IMR-90 (cell line): ENCODE data around the gene ESRRB. TPM values are rescaled to one million over a fixed set of nuclear protein-coding genes. Genes with fewer than 3 reads are reported as not detected.

Experiments used
- ATAC-seq: fragments of 200-7000 bp; cut with Tn5 transposase; 2 replicates; pipeline ENCODE4 v1.9.1; 2020; ENCODE audit warnings: low read depth, mild to moderate bottlenecking, moderate library complexity
- BruUV-seq: library from RNA; stranded (reverse); fragments of 400-500 nt; replicated peaks from 2 replicates; lab custom pipeline; 2021; lab: Mats Ljungman, UMichigan
- CTCF ChIA-PET: fragments of 300-600 bp; formaldehyde crosslinking; extraction: SDS; loops from one replicate; lab custom pipeline; 2021; ENCODE audit warnings: antibody characterized with exemption; lab: Yijun Ruan, JAX
- POLR2A ChIA-PET: fragments of 300-600 bp; sonication (Branson Sonifier 250); formaldehyde crosslinking; loops from one replicate; lab custom pipeline; 2022; ENCODE audit warnings: antibody characterized with exemption; ENCODE audit not compliant: unreplicated experiment; lab: Charles Lee
- DNase-seq: peaks from one replicate; pipeline ENCODE4 v3.0.0; 2013
- H2AFZ ChIP-seq: replicated peaks from 2 replicates; pipeline ENCODE3; 2013; ENCODE audit warnings: low read length, mild to moderate bottlenecking; ENCODE audit not compliant: poor library complexity
- H2AK5ac ChIP-seq: 2 replicates; pipeline ENCODE4 v1.6.1; 2013; ENCODE audit warnings: low read depth, low read length, inconsistent platforms
- H2AK9ac ChIP-seq: replicated peaks from 2 replicates; pipeline ENCODE3; 2013; ENCODE audit warnings: mild to moderate bottlenecking, low read depth, low read length, moderate library complexity; ENCODE audit not compliant: poor library complexity
- H2BK120ac ChIP-seq: 2 replicates; pipeline ENCODE4 v1.6.1; 2013; ENCODE audit warnings: low read depth, low read length, inconsistent platforms
- H2BK15ac ChIP-seq: 3 replicates; pipeline ENCODE4 v1.6.1; 2013; ENCODE audit warnings: low read depth, low read length, inconsistent platforms
- H2BK20ac ChIP-seq: 2 replicates; pipeline ENCODE4 v1.6.1; 2013; ENCODE audit warnings: low read depth, mild to moderate bottlenecking, inconsistent platforms, low read length, moderate library complexity
- H2BK5ac ChIP-seq: 2 replicates; pipeline ENCODE4 v1.6.1; 2013; ENCODE audit warnings: mild to moderate bottlenecking, low read depth, low read length, inconsistent platforms; ENCODE audit not compliant: poor library complexity, severe bottlenecking
- H3K14ac ChIP-seq: replicated peaks from 2 replicates; pipeline ENCODE4 v1.6.1; 2013; ENCODE audit warnings: low read depth, low read length, inconsistent platforms
- H3K18ac ChIP-seq: 2 replicates; pipeline ENCODE4 v1.6.1; 2013; ENCODE audit warnings: low read depth, low read length, control low read depth
- H3K23ac ChIP-seq: 2 replicates; pipeline ENCODE4 v1.6.1; 2013; ENCODE audit warnings: low read depth, low read length, inconsistent platforms
- H3K27ac ChIP-seq: 2 replicates; pipeline ENCODE4 v1.5.1; 2013; ENCODE audit warnings: mild to moderate bottlenecking, control low read depth, low read length; ENCODE audit not compliant: insufficient read depth
- H3K27me3 ChIP-seq: 2 replicates; pipeline ENCODE4 v1.6.1; 2013; ENCODE audit warnings: low read length; ENCODE audit not compliant: control insufficient read depth, insufficient read depth
- H3K36me3 ChIP-seq: 2 replicates; pipeline ENCODE4 v1.6.1; 2013; ENCODE audit warnings: low read length, mixed read lengths; ENCODE audit not compliant: control insufficient read depth, insufficient read depth
- H3K4ac ChIP-seq: 2 replicates; pipeline ENCODE4 v1.6.1; 2013; ENCODE audit warnings: low read depth, low read length, inconsistent platforms
- H3K4me1 ChIP-seq: 2 replicates; pipeline ENCODE4 v1.6.1; 2013; ENCODE audit warnings: low read length, mixed read lengths; ENCODE audit not compliant: control insufficient read depth, insufficient read depth
- H3K4me2 ChIP-seq: 2 replicates; pipeline ENCODE4 v1.6.1; 2013; ENCODE audit warnings: low read depth, mild to moderate bottlenecking, control low read depth, low read length, moderate library complexity
- H3K4me3 ChIP-seq: 2 replicates; pipeline ENCODE4 v1.5.1; 2013; ENCODE audit warnings: low read depth, mild to moderate bottlenecking, control low read depth, low read length, moderate library complexity; ENCODE audit not compliant: insufficient read depth
- H3K56ac ChIP-seq: 2 replicates; pipeline ENCODE4 v1.6.1; 2013; ENCODE audit warnings: low read length, inconsistent platforms; ENCODE audit not compliant: insufficient read depth; ENCODE audit errors: extremely low read depth
- H3K79me1 ChIP-seq, 2 experiments: 2 replicates each; pipeline ENCODE4 v1.6.1; 2013; ENCODE audit warnings: low read length in 2 of 2, inconsistent platforms in 1 of 2, low read depth in 1 of 2
- H3K9ac ChIP-seq: 2 replicates; pipeline ENCODE4 v1.6.1; 2013; ENCODE audit warnings: low read depth, low read length, control low read depth
- H3K9me1 ChIP-seq: 2 replicates; pipeline ENCODE4 v1.6.1; 2013; ENCODE audit warnings: low read length, inconsistent platforms; ENCODE audit not compliant: insufficient read depth
- H3K9me3 ChIP-seq: 2 replicates; pipeline ENCODE4 v1.6.1; 2013; ENCODE audit warnings: low read length; ENCODE audit not compliant: control insufficient read depth, insufficient read depth
- H4K20me1 ChIP-seq: 2 replicates; pipeline ENCODE4 v1.6.1; 2013; ENCODE audit warnings: low read length, inconsistent platforms; ENCODE audit not compliant: insufficient read depth
- H4K5ac ChIP-seq: 2 replicates; pipeline ENCODE4 v1.6.1; 2013; ENCODE audit warnings: mild to moderate bottlenecking, low read depth, low read length, control low read depth
- H4K8ac ChIP-seq, 2 experiments: 2 replicates each; pipeline ENCODE4 v1.6.1; 2013; ENCODE audit warnings: low read depth in 2 of 2, low read length in 2 of 2, control low read depth in 1 of 2, inconsistent platforms in 1 of 2
- H4K91ac ChIP-seq: 2 replicates; pipeline ENCODE4 v1.6.1; 2013; ENCODE audit warnings: low read depth, low read length, inconsistent platforms; ENCODE audit not compliant: insufficient read depth
- BHLHE40 ChIP-seq: fragments of 150-350 bp; IDR thresholded peaks from 2 replicates; pipeline ENCODE4 v1.6.1; 2016; ENCODE audit warnings: mild to moderate bottlenecking, low read depth, low read length
- CEBPB ChIP-seq: IDR thresholded peaks from 2 replicates; pipeline ENCODE4 v1.6.1; 2012; ENCODE audit warnings: low read depth, low read length, improper control_type of control experiment
- CHD1 ChIP-seq: IDR thresholded peaks from 2 replicates; pipeline ENCODE4 v1.6.1; 2012; ENCODE audit warnings: low read depth, low read length, improper control_type of control experiment
- FOS ChIP-seq: fragments of 150-350 bp; IDR thresholded peaks from 2 replicates; pipeline ENCODE4 v1.6.1; 2016; ENCODE audit warnings: low read depth, low read length
- MAFK ChIP-seq: IDR thresholded peaks from 2 replicates; pipeline ENCODE4 v1.6.1; 2012; ENCODE audit warnings: low read depth, low read length, improper control_type of control experiment
- MAZ ChIP-seq: IDR thresholded peaks from 2 replicates; pipeline ENCODE4 v1.6.1; 2012; ENCODE audit warnings: low read depth, mild to moderate bottlenecking, low read length, improper control_type of control experiment, moderate library complexity, borderline replicate concordance
- MXI1 ChIP-seq: IDR thresholded peaks from 2 replicates; pipeline ENCODE4 v1.6.1; 2012; ENCODE audit warnings: low read depth, mild to moderate bottlenecking, low read length, moderate library complexity, borderline replicate concordance
- NFE2L2 ChIP-seq: fragments of 150-350 bp; IDR thresholded peaks from 2 replicates; pipeline ENCODE4 v1.6.1; 2016; ENCODE audit warnings: low read depth, mild to moderate bottlenecking, low read length
- POLR2A ChIP-seq: IDR thresholded peaks from 2 replicates; pipeline ENCODE4 v1.6.1; 2012; ENCODE audit warnings: mild to moderate bottlenecking, low read depth, low read length
- RAD21 ChIP-seq: IDR thresholded peaks from 2 replicates; pipeline ENCODE4 v1.6.1; 2012; ENCODE audit warnings: low read length, improper control_type of control experiment
- RCOR1 ChIP-seq: IDR thresholded peaks from 2 replicates; pipeline ENCODE4 v1.6.1; 2012; ENCODE audit warnings: mild to moderate bottlenecking, low read length, improper control_type of control experiment; ENCODE audit not compliant: insufficient replicate concordance
- RFX5 ChIP-seq: IDR thresholded peaks from 2 replicates; pipeline ENCODE4 v1.8.0; 2012; ENCODE audit warnings: low read depth, mild to moderate bottlenecking, low read length, moderate library complexity
- SMC3 ChIP-seq: fragments of 150-350 bp; IDR thresholded peaks from 2 replicates; pipeline ENCODE4 v1.6.1; 2016; ENCODE audit warnings: low read depth, mild to moderate bottlenecking, antibody characterized with exemption, low read length, moderate library complexity
- WGBS, 2 experiments: methylation state at CpG; one replicate each; pipeline versions ENCODE4 v1.1.5 to v1.1.7; 2013; ENCODE audit warnings: missing lambda C conversion rate in 2 of 2; ENCODE audit not compliant: insufficient read length in 1 of 2; ENCODE audit errors: extremely low coverage in 2 of 2; 5-methylcytosine and 5-hydroxymethylcytosine counted together
- dilution Hi-C: fragments of 300-500 bp; cut with HindIII; formaldehyde crosslinking; loops from one replicate; pipeline ENCODE4 v1.14.3; 2018; ENCODE audit warnings: low sequenced_read_pairs; ENCODE audit not compliant: unreplicated experiment
- in situ Hi-C: fragments of 300-500 bp; cut with MboI; formaldehyde crosslinking; loops from 3 replicates; pipeline ENCODE4 v1.14.3; 2019; ENCODE audit warnings: low sequenced_read_pairs, inconsistent platforms, mixed read lengths
- intact Hi-C: fragments of 100-400 bp; cut with micrococcal nuclease; formaldehyde crosslinking; loops from 2 replicates; pipeline ENCODE4 v1.10.0; 2022
- polyA plus RNA-seq, 3 experiments: library from polyadenylated mRNA; depleted of rRNA; stranded (reverse); fragments of >200 nt; gene quantifications; 2 replicates each; pipeline ENCODE4 v1.2.3, GENCODE V29; 2012; ENCODE audit warnings: low replicate concordance in 1 of 3
- total RNA-seq: library from RNA; depleted of rRNA; stranded (reverse); fragments of >200 nt; gene quantifications from 2 replicates; pipeline ENCODE4 v1.2.3, GENCODE V29; 2012
- TF ChIP-seq, protein P1 (sequence below): fragments of 150-350 bp; IDR thresholded peaks from 2 replicates; pipeline ENCODE4 v1.6.1; 2016; ENCODE audit warnings: low read depth, mild to moderate bottlenecking, low read length, moderate library complexity, borderline replicate concordance
- TF ChIP-seq, protein P2 (sequence below): conservative IDR thresholded peaks from 2 replicates; pipeline ENCODE4 v1.5.1; 2012; ENCODE audit warnings: mild to moderate bottlenecking, low read depth, low read length, improper control_type of control experiment
- TF ChIP-seq, protein P3 (sequence below): fragments of 150-350 bp; IDR thresholded peaks from 2 replicates; pipeline ENCODE4 v1.6.1; 2017; ENCODE audit warnings: mild to moderate bottlenecking, antibody characterized with exemption, low read length, low read depth

Gene ESRRB
- total and polyA plus RNA-seq, 2 of the 4 experiments (the other 2 are of a cell fraction) = not detected

DNA sequence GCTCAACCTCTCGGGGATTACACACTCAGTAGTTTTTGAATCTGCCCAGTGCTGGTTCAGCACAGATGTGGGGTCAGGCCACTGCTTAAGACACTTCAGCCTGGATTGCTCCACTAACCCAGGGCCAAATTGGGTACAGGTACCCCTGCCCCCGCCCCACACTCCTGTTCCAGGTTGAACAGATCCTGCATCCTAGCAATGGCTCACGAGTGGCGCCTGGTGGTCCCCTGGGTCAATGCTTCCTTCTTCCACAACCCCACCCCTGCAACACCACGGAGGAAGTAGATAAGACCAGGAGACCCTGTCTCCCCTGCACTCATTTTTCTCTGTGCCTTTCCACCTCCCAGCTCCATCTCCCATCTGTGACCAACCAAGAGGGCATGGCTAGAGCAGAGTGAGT is 108.4 kb downstream of the ESRRB start:
- no TSS peak for BruUV-seq
- H3K9me1 ChIP-seq = no peaks in the 10 kb centered on the region
- in situ Hi-C loops = no loop called here

More for the DNA sequence above, 108.4 kb downstream of the ESRRB start:
- Histone ChIP-seq H2AK5ac (no peak overlapping the region), H3K14ac (no peak overlapping the region), H3K36me3 (no peaks in the 10 kb centered on the region), H4K5ac (no peak overlapping the region), H3K4me1 (no peaks in the 10 kb centered on the region), H2BK5ac (no peak overlapping the region), H3K4ac (no peak overlapping the region), H3K9ac (no peak overlapping the region), H3K56ac (no peak overlapping the region), H3K27me3 (no peaks in the 10 kb centered on the region), H2BK20ac (no peak overlapping the region), H4K91ac (no peak overlapping the region), H4K8ac (no peak overlapping the region), H2AK9ac (no peak overlapping the region), H2AFZ (no peak overlapping the region), H3K23ac (no peak overlapping the region), H2BK120ac (no peak overlapping the region), H3K79me1 (no peaks in the 10 kb centered on the region), H3K4me2 (no peak overlapping the region), H4K20me1 (no peaks in the 10 kb centered on the region), H3K4me3 (no peak overlapping the region), H3K18ac (no peak overlapping the region), H3K27ac (no peak overlapping the region), H3K9me3 (no peaks in the 10 kb centered on the region), H2BK15ac (no peak overlapping the region)
- intact Hi-C loops = no loop called here
- TF ChIP-seq, protein P1, sequence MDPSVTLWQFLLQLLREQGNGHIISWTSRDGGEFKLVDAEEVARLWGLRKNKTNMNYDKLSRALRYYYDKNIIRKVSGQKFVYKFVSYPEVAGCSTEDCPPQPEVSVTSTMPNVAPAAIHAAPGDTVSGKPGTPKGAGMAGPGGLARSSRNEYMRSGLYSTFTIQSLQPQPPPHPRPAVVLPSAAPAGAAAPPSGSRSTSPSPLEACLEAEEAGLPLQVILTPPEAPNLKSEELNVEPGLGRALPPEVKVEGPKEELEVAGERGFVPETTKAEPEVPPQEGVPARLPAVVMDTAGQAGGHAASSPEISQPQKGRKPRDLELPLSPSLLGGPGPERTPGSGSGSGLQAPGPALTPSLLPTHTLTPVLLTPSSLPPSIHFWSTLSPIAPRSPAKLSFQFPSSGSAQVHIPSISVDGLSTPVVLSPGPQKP = no peak
- TF ChIP-seq, protein P2, sequence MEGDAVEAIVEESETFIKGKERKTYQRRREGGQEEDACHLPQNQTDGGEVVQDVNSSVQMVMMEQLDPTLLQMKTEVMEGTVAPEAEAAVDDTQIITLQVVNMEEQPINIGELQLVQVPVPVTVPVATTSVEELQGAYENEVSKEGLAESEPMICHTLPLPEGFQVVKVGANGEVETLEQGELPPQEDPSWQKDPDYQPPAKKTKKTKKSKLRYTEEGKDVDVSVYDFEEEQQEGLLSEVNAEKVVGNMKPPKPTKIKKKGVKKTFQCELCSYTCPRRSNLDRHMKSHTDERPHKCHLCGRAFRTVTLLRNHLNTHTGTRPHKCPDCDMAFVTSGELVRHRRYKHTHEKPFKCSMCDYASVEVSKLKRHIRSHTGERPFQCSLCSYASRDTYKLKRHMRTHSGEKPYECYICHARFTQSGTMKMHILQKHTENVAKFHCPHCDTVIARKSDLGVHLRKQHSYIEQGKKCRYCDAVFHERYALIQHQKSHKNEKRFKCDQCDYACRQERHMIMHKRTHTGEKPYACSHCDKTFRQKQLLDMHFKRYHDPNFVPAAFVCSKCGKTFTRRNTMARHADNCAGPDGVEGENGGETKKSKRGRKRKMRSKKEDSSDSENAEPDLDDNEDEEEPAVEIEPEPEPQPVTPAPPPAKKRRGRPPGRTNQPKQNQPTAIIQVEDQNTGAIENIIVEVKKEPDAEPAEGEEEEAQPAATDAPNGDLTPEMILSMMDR = no peak
- TF ChIP-seq RCOR1 (no peak), CHD1 (no peak), FOS (no peak), MAFK (no peak), RAD21 (no peak), SMC3 (no peak), MAZ (no peak), CEBPB (no peak), NFE2L2 (no peak), POLR2A (no peak), MXI1 (no peak), BHLHE40 (no peak), RFX5 (no peak)
- TF ChIP-seq, protein P3, sequence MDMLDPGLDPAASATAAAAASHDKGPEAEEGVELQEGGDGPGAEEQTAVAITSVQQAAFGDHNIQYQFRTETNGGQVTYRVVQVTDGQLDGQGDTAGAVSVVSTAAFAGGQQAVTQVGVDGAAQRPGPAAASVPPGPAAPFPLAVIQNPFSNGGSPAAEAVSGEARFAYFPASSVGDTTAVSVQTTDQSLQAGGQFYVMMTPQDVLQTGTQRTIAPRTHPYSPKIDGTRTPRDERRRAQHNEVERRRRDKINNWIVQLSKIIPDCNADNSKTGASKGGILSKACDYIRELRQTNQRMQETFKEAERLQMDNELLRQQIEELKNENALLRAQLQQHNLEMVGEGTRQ = no peak
- dilution Hi-C loops = no loop called here
- POLR2A ChIA-PET = no interaction called here
- ATAC-seq (no peak), DNase-seq (no peak)
- CTCF ChIA-PET = no interaction called here
- no CpG with 5 or more reads among the region's 5 CpGs for WGBS, 2 experiments
